AG04449 (cell line): ENCODE data around the gene PRCD.

Experiments
- CTCF ChIA-PET: fragments of 350-600 bp; formaldehyde crosslinking; extraction: SDS; loops from one replicate; lab custom pipeline; 2021; ENCODE audit warnings: antibody characterized with exemption; lab: Yijun Ruan, JAX
- POLR2A ChIA-PET: fragments of 400-600, 350-600 bp; formaldehyde crosslinking; extraction: SDS; loops from one replicate; lab custom pipeline; 2020; ENCODE audit warnings: antibody characterized with exemption, inconsistent platforms; lab: Yijun Ruan, JAX
- DNase-seq: peaks from one replicate; pipeline ENCODE4 v3.0.0-alpha.2; 2010; ENCODE audit warnings: low read depth, low spot score
- H3K4me3 ChIP-seq: 2 replicates; pipeline ENCODE4 v1.5.1; 2011; ENCODE audit warnings: low read depth, mild to moderate bottlenecking, control low read depth, low read length
- TF ChIP-seq, protein P1 (sequence below): IDR thresholded peaks from one replicate; pipeline ENCODE4 v1.5.1; 2011; ENCODE audit warnings: mild to moderate bottlenecking, moderate library complexity, low read length, control low read depth, inconsistent platforms; ENCODE audit not compliant: insufficient read depth; ENCODE audit errors: missing control alignments

The PRCD gene

DNA sequence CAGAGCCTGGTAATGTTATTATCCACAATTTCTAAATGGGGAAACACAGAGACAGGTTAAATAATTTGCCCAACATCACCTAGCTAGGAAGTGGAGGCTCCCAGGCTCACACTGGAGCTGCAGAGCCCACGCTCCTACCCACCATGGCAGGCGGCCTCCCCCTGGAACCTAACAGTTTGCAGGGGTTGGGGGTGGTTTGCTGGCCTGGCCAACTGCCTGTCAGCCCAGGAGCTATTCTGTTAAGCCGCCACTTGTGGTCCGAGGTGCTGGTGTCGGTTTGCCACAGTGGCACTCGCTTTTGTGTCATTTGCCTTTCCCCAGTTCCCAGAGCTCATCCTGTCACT is 3.6 kb downstream of the PRCD start:
- POLR2A ChIA-PET = no interaction called here

DNA sequence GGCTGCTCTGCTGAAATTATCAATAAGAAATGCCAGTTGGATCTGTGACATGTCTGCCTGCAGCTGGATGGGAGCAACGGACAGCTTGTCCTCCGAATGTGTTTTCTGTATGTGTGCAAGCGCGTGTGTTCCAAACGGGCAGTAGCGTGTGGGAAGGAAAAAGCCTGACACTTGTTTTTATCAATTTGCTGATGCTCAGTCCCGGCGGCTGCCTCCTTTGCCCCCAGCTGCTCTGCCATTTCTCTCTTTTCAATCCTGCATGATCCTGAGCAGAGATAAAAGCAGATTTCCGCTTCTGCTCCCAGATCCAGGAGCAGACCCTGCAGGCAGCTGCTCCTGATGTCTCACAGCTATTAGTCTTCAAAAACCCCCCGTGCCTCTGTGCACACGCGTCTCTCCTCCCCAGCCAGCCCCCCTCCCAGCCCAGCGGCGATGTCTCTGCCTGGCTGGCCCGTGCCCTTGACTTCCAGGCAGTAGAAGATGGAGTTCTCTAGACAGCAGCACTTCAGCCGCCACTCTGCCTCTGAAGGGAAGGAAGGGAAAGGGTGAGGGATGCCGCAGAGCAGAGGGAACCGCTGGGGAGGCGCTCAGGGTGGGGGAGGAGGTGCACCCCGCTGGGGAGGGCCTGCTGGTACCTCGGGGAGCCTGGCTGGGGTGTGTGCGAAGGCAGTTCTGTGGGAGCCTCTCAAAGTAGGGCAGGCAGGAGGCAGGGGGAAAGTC is 4.1 kb downstream of the PRCD start:
- no peak overlapping the region for H3K4me3 ChIP-seq
- TF ChIP-seq, protein P1, sequence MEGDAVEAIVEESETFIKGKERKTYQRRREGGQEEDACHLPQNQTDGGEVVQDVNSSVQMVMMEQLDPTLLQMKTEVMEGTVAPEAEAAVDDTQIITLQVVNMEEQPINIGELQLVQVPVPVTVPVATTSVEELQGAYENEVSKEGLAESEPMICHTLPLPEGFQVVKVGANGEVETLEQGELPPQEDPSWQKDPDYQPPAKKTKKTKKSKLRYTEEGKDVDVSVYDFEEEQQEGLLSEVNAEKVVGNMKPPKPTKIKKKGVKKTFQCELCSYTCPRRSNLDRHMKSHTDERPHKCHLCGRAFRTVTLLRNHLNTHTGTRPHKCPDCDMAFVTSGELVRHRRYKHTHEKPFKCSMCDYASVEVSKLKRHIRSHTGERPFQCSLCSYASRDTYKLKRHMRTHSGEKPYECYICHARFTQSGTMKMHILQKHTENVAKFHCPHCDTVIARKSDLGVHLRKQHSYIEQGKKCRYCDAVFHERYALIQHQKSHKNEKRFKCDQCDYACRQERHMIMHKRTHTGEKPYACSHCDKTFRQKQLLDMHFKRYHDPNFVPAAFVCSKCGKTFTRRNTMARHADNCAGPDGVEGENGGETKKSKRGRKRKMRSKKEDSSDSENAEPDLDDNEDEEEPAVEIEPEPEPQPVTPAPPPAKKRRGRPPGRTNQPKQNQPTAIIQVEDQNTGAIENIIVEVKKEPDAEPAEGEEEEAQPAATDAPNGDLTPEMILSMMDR = no peak
- CTCF ChIA-PET = interaction anchor here (0.6 to 10.2 kb wide), 10 partner anchors 8 to 164 kb away, joined by 3 to 180 read pairs (median 4); partner anchors contain the start of gene AANAT
- DNase-seq = no peak
- POLR2A ChIA-PET = no interaction called here

More for the DNA sequence above, 3.6 kb downstream of the PRCD start:
- TF ChIP-seq, protein P1 = no peak
- H3K4me3 ChIP-seq = no peak overlapping the region
- no peak for DNase-seq
- CTCF ChIA-PET = interaction anchor here (0.6 to 10.2 kb wide), 10 partner anchors 9 to 165 kb away, joined by 3 to 180 read pairs (median 4); partner anchors contain the start of gene AANAT

- no peak overlapping the region for H3K4me3 ChIP-seq
- TF ChIP-seq, protein P1 = no peak
- no peak for DNase-seq
- CTCF ChIA-PET = interaction anchor here (1.1 to 10.2 kb wide), 14 partner anchors 8 to 169 kb away, joined by 3 to 180 read pairs (median 12); partner anchors contain the start of gene AANAT
- POLR2A ChIA-PET = no interaction called here
These were observed 4.9 kb downstream of the PRCD start for GRCh38 chr17:76544546-76545365.

GRCh38 chr17:76545918-76546555 is 6.2 kb downstream of the PRCD start:
- CTCF ChIA-PET = interaction anchor here (0.6 to 10.2 kb wide), 18 partner anchors 9 to 168 kb away, joined by 3 to 180 read pairs (median 7); partner anchors contain the start of genes AANAT and CYGB
- POLR2A ChIA-PET = interaction anchor here (0.8 to 1.8 kb wide), 4 partner anchors 12 to 23 kb away, joined by 3 to 7 read pairs (median 6); no protein-coding TSS in a partner anchor
- DNase-seq = no peak
- TF ChIP-seq, protein P1 = no peak
- H3K4me3 ChIP-seq = no peak overlapping the region

DNA sequence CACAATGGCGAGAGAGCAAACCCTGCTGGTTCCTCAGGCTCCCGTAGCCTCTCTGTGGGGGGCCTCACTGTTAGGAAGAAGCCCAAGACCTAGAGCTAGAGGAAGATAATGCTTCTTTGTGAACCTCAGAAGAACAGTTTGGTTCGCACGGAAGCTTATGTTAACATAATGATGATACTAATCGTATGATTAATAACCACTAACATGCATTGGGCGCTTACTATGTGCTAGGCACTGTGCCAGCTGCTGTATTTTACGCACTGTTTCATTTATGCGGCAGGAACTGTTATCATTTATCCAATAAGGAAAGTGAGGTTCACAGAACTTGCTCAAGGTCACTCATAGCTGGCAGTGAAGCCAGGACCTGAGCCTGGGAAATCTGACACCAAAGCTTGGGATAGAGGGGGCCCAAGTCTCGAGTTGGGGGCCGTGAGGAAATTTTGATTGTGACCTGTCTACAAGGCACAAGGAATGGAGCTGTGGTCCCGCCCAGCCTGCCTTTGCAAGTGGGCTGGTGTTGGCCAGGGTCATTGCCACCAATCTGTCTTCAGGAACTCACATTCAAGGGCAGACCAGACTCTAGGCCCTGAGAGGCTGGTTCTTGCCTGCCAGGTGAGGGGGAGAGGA is 6.8 kb downstream of the PRCD start:
- no peak overlapping the region for H3K4me3 ChIP-seq
- TF ChIP-seq, protein P1 = no peak
- POLR2A ChIA-PET = interaction anchor here (0.8 to 1.8 kb wide), 5 partner anchors 12 to 53 kb away, joined by 3 to 7 read pairs (median 6); no protein-coding TSS in a partner anchor
- DNase-seq = peak; percentile 82
- CTCF ChIA-PET = interaction anchor here (0.6 to 10.2 kb wide), 21 partner anchors 10 to 93 kb away, joined by 3 to 180 read pairs (median 3); partner anchors contain the start of genes AANAT and CYGB
